ENCODE data around the gene GPATCH4. TPM values are rescaled to one million over a fixed set of nuclear protein-coding genes. Genes with fewer than 3 reads are reported as not detected.

The GPATCH4 gene
- total RNA-seq, 1 experiment from 2014 or later: 107 TPM

DNA sequence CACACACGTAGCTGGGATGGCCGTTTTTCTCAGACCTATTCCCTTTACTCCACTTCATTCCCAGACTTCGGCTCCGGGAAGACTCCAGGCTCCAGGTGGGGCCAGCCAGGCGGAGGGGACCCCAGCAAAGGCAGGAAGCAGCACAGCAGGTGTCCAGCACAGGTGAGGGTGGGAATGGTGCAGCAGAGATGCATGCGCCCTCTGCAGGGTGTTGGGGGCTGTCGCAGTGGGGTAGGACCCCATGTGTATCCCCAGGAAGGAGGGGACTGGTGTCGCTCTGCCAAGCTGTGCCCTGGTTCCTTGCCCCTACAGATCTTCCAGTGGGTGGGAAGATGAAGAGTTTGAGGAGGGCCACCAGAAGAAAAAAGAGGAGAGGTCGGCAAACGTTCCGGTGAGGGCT lies 16.5 kb downstream of the GPATCH4 start:
- POLR2A ChIA-PET: interaction anchor here (0.7 to 2.8 kb wide), 3 partner anchors 17 to 95 kb away, joined by 3 to 17 read pairs (median 3); partner anchors contain the start of gene GPATCH4
- DNase-seq (ENCODE audit: unreplicated experiment): no peak
- no peaks in the 10 kb centered on the region for H3K36me3 Mint-ChIP-seq (ENCODE audit: insufficient read depth, unreplicated experiment)
- no peak overlapping the region for H3K27ac Mint-ChIP-seq (ENCODE audit: low read depth, unreplicated experiment)
- CTCF ChIA-PET: interaction anchor here (0.5 to 5.9 kb wide), 12 partner anchors 10 to 207 kb away, joined by 3 to 64 read pairs (median 3); partner anchors contain the start of gene GPATCH4
- BruUV-seq (replicated peaks): no TSS peak
- TF ChIP-seq, protein P1, sequence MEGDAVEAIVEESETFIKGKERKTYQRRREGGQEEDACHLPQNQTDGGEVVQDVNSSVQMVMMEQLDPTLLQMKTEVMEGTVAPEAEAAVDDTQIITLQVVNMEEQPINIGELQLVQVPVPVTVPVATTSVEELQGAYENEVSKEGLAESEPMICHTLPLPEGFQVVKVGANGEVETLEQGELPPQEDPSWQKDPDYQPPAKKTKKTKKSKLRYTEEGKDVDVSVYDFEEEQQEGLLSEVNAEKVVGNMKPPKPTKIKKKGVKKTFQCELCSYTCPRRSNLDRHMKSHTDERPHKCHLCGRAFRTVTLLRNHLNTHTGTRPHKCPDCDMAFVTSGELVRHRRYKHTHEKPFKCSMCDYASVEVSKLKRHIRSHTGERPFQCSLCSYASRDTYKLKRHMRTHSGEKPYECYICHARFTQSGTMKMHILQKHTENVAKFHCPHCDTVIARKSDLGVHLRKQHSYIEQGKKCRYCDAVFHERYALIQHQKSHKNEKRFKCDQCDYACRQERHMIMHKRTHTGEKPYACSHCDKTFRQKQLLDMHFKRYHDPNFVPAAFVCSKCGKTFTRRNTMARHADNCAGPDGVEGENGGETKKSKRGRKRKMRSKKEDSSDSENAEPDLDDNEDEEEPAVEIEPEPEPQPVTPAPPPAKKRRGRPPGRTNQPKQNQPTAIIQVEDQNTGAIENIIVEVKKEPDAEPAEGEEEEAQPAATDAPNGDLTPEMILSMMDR (IDR thresholded peaks at IDR 0.05; ENCODE audit: unreplicated experiment): no peak
- H3K27me3 Mint-ChIP-seq (ENCODE audit: insufficient read depth, unreplicated experiment): no peaks in the 10 kb centered on the region
- intact Hi-C loops (cut with micrococcal nuclease): loop anchor here (1.0 kb wide), 1 partner anchor 23 kb away; no protein-coding TSS in a partner anchor
- no peaks in the 10 kb centered on the region for H3K9me3 Mint-ChIP-seq (ENCODE audit: unreplicated experiment)
- H3K4me3 Mint-ChIP-seq (ENCODE audit: unreplicated experiment): no peak overlapping the region
- H3K4me1 Mint-ChIP-seq (ENCODE audit: insufficient read depth, unreplicated experiment): peaks cover 6% of the 10 kb centered on the region

DNA sequence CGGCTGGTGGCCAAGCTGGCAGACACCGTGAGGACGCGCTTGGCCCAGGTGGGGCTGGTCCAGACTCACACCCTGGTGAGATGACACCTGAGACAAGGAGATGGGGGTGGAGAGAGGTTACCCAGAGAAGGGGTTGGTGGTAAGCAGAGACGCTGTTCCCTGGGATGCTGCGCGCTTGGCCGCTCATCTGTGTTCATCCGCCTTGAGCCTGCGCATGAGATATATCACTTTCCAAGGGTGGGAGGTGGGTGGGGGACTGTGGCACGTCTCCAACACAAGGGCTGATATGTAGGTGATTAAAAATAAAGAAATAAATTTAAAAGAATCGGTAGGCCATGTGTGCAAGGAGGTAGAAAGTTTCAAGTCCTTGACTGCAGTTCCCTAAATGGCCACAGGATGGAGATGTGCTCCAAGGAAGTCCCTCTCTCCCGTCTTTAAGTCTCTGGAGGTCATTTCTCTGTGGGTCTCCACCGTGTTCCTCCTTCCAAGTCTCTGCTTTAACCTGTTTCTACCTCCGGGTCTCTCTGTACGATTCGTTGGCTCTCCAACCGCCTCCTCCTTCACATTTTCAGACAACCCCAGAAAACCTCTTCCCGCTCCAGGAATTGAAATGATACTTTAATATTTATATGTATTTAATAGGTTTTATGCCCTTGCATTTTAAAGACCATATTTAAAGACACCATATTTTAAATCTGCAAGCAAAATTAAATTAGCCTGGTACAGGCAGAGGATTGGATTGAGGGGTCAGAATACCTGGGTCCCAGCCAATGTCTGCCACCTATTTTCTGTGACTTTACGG lies 17.3 kb downstream of the GPATCH4 start:
- POLR2A ChIA-PET: interaction anchor here (0.7 kb wide), 1 partner anchor 71 kb away, joined by 3 read pairs; no protein-coding TSS in a partner anchor
- Mint-ChIP-seq H3K4me3 (ENCODE audit: unreplicated experiment) (no peak overlapping the region), H3K36me3 (ENCODE audit: insufficient read depth, unreplicated experiment) (no peaks in the 10 kb centered on the region)

DNA sequence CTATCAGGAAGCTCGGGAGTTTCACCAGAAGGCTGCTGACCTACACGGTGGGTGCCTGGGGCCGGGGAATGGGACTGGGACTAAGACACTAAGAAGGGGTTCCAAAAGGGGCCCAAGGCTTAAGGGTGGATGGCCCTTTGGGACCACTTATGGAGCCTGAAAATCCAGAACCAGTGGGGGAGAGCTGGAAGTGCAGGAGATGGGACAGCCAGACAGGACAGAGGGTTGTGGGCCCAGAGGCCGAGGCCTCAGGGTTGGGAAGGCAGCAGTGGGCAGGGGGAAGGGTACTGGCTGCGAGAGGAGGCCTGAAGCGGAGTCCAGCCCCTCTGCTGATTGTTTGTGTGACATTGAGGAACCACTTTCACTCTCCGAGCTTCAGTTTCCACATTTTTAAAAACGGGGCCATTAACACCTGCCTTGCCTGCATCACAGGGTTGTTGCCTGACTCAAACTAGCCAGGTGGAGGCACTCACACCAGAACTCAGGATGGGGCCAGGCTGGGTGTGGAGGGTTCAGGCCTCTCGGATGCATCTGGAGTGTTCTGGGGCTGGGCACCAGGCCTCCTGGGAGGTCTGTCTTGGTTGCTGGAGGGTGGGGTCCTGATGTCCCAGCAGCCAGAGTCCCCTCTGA lies 18.8 kb downstream of the GPATCH4 start:
- intact Hi-C loops (cut with micrococcal nuclease): no loop called here
- peaks cover 6% of the 10 kb centered on the region for H3K4me1 Mint-ChIP-seq (ENCODE audit: insufficient read depth, unreplicated experiment)
- POLR2A ChIA-PET: interaction anchor here (0.6 to 3.8 kb wide), 4 partner anchors 9 to 81 kb away, joined by 3 to 25 read pairs (median 5); partner anchors contain the start of genes GPATCH4 and NAXE
- CTCF ChIA-PET: interaction anchor here (0.6 to 2.8 kb wide), 13 partner anchors 10 to 1751 kb away, joined by 3 to 18 read pairs (median 5); partner anchors contain the start of gene NAXE
- no peaks in the 10 kb centered on the region for H3K9me3 Mint-ChIP-seq (ENCODE audit: unreplicated experiment)
- no peaks in the 10 kb centered on the region for H3K36me3 Mint-ChIP-seq (ENCODE audit: insufficient read depth, unreplicated experiment)
- TF ChIP-seq, protein P1 (IDR thresholded peaks at IDR 0.05; ENCODE audit: unreplicated experiment): no peak
- H3K27me3 Mint-ChIP-seq (ENCODE audit: insufficient read depth, unreplicated experiment): no peaks in the 10 kb centered on the region
- no TSS peak for BruUV-seq (replicated peaks)
- DNase-seq (ENCODE audit: unreplicated experiment): no peak
- H3K4me3 Mint-ChIP-seq (ENCODE audit: unreplicated experiment): no peak overlapping the region
- no peak overlapping the region for H3K27ac Mint-ChIP-seq (ENCODE audit: low read depth, unreplicated experiment)

More for the DNA sequence above, 17.3 kb downstream of the GPATCH4 start:
- peak; percentile 89 for DNase-seq (ENCODE audit: unreplicated experiment)
- TF ChIP-seq, protein P1 (IDR thresholded peaks at IDR 0.05; ENCODE audit: unreplicated experiment): peak; percentile 98
- H3K4me1 Mint-ChIP-seq (ENCODE audit: insufficient read depth, unreplicated experiment): peaks cover 6% of the 10 kb centered on the region
- H3K27me3 Mint-ChIP-seq (ENCODE audit: insufficient read depth, unreplicated experiment): no peaks in the 10 kb centered on the region
- H3K27ac Mint-ChIP-seq (ENCODE audit: low read depth, unreplicated experiment): peak overlapping the region; percentile 75
- H3K9me3 Mint-ChIP-seq (ENCODE audit: unreplicated experiment): no peaks in the 10 kb centered on the region
- CTCF ChIA-PET: interaction anchor here (0.6 to 5.9 kb wide), 13 partner anchors 8 to 210 kb away, joined by 3 to 64 read pairs (median 3); partner anchors contain the start of genes GPATCH4 and NAXE
- BruUV-seq (replicated peaks): no TSS peak
- intact Hi-C loops (cut with micrococcal nuclease): loop anchor here (1.0 kb wide), 1 partner anchor 24 kb away; no protein-coding TSS in a partner anchor
